Stomach (tissue), 4 donors: ENCODE data around the gene SEPTIN5.

Source experiments
- POLR2AphosphoS5 ChIP-seq, 3 donors: sonication (generic); formaldehyde crosslinking; IDR thresholded peaks; one replicate each; pipeline ENCODE4 v1.6.1; 2016; ENCODE audit warnings: antibody characterized with exemption in 3 of 3
- TF ChIP-seq, protein P1 (sequence below), 7 experiments: fragments of 450-650 bp in 4 of 7; fragments of 200-600 bp in 3 of 7; sonication (generic) in 3 of 7; IDR thresholded peaks; one replicate each; pipeline ENCODE4 v1.5.1; 2016 to 2019; ENCODE audit warnings: antibody characterized with exemption in 7 of 7, control low read depth in 2 of 7, mild to moderate bottlenecking in 1 of 7

DNA sequence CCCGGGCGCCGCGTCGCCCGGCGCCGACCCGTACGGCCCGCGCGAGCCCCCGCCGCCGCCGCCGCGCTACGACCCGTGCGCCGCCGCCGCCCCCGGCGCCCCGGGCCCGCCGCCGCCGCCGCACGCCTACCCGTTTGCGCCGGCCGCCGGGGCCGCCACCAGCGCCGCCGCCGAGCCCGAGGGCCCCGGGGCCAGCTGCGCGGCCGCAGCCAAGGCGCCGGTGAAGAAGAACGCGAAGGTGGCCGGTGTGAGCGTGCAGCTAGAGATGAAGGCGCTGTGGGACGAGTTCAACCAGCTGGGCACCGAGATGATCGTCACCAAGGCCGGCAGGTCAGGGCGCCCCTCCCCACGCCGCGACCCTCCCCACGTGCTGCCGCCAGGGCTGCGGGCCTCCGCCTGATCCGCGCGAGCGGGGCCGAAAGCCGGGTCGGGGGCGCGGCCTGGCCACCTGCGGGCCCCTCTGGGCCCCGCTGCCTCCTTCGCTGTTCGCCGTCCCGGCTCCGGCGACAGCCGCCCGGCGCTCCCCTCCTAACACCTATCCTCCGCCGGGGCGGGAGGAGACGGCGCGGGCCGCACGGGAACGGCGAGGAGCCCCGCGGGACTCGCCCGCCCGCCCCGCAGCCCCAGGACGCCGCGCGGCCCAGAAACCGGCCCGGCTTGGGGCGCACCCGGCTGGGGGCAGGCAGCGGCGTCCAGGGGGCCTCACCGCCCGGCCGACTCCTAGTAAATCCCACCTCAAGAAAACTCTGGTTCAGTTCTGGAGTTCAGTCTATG, 46.8 kb downstream of the SEPTIN5 start:
- no peak for TF ChIP-seq POLR2AphosphoS5 (IDR thresholded peaks at IDR 0.05)
- TF ChIP-seq, protein P1, sequence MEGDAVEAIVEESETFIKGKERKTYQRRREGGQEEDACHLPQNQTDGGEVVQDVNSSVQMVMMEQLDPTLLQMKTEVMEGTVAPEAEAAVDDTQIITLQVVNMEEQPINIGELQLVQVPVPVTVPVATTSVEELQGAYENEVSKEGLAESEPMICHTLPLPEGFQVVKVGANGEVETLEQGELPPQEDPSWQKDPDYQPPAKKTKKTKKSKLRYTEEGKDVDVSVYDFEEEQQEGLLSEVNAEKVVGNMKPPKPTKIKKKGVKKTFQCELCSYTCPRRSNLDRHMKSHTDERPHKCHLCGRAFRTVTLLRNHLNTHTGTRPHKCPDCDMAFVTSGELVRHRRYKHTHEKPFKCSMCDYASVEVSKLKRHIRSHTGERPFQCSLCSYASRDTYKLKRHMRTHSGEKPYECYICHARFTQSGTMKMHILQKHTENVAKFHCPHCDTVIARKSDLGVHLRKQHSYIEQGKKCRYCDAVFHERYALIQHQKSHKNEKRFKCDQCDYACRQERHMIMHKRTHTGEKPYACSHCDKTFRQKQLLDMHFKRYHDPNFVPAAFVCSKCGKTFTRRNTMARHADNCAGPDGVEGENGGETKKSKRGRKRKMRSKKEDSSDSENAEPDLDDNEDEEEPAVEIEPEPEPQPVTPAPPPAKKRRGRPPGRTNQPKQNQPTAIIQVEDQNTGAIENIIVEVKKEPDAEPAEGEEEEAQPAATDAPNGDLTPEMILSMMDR (IDR thresholded peaks at IDR 0.05), result no peak
